NCI-H524 (cell line): ENCODE results near the gene SRGAP1.
"Not testable (repeated sequence)": the region's sequence is repeated elsewhere in the genome, so short reads cannot be mapped to it uniquely, and the experiment has no call there.

Experiments used
- DNase-seq, 2 experiments: peaks; one replicate each; lab custom pipeline; 2025; lab: John Stamatoyannopoulos, UW

SRGAP1 gene

GRCh38 chr12:64122154-64122553 is 277.7 kb downstream of the SRGAP1 start:
- DNase-seq: no peak

GRCh38 chr12:64122995-64123394 is 278.5 kb downstream of the SRGAP1 start:
- no peak for DNase-seq

GRCh38 chr12:64123448-64123847 is 278.9 kb downstream of the SRGAP1 start:
- no peak for DNase-seq

GRCh38 chr12:64124511-64125197 is 280.2 kb downstream of the SRGAP1 start:
- no peak for DNase-seq

GRCh38 chr12:64125913-64126312 is 281.4 kb downstream of the SRGAP1 start:
- no peak for DNase-seq

GRCh38 chr12:64127811-64128210 is 283.3 kb downstream of the SRGAP1 start:
- DNase-seq: no peak

GRCh38 chr12:64128366-64128765 is 283.9 kb downstream of the SRGAP1 start:
- DNase-seq: no peak

- DNase-seq: not testable (repeated sequence)
These were observed 286.0 kb downstream of the SRGAP1 start for GRCh38 chr12:64130476-64130875.

GRCh38 chr12:64131456-64131855 is 287.0 kb downstream of the SRGAP1 start:
- not testable (repeated sequence) for DNase-seq

GRCh38 chr12:64132672-64133071 is 288.2 kb downstream of the SRGAP1 start:
- DNase-seq: peak in 1 of 2 experiments; percentile 70

GRCh38 chr12:64137117-64137516 is 292.6 kb downstream of the SRGAP1 start:
- no peak for DNase-seq

- no peak for DNase-seq
These were observed 294.5 kb downstream of the SRGAP1 start for GRCh38 chr12:64139021-64139420.

- DNase-seq: no peak
These were observed 297.9 kb downstream of the SRGAP1 start for GRCh38 chr12:64142382-64142781.

- DNase-seq: no peak
These were observed 298.3 kb downstream of the SRGAP1 start for GRCh38 chr12:64142784-64143183.

GRCh38 chr12:64145226-64145625 is 300.7 kb downstream of the SRGAP1 start:
- no peak for DNase-seq

- DNase-seq: no peak
These were observed 302.6 kb downstream of the SRGAP1 start for GRCh38 chr12:64147011-64147631.

- DNase-seq: no peak
These were observed 303.4 kb downstream of the SRGAP1 start for GRCh38 chr12:64147875-64148274.

GRCh38 chr12:64154677-64155076 is 310.2 kb downstream of the SRGAP1 start:
- no peak for DNase-seq

- no peak for DNase-seq
These were observed 312.6 kb downstream of the SRGAP1 start for GRCh38 chr12:64157110-64157509.

- no peak for DNase-seq
These were observed 315.7 kb downstream of the SRGAP1 start for GRCh38 chr12:64160021-64160710.

- DNase-seq: no peak
These were observed 316.2 kb downstream of the SRGAP1 start for GRCh38 chr12:64160711-64161060.

GRCh38 chr12:64166606-64167005 is 322.1 kb downstream of the SRGAP1 start:
- not testable (repeated sequence) for DNase-seq

- not testable (repeated sequence) for DNase-seq
These were observed 322.5 kb downstream of the SRGAP1 start for GRCh38 chr12:64167041-64167440.
